Lower leg skin (tissue), 4 donors: ENCODE measurements around the gene PTPRB. TPM values are rescaled to one million over a fixed set of nuclear protein-coding genes. Genes with fewer than 3 reads are reported as not detected.

Experiments used
- DNase-seq, 2 donors: peaks; one replicate each; pipeline ENCODE4 v3.0.0-alpha.2; 2019; ENCODE audit warnings: low spot score in 2 of 2
- H3K4me3 ChIP-seq: fragments of 200-600 bp; sonication (generic); 2 replicates; pipeline ENCODE4 v1.5.1; 2017; ENCODE audit warnings: mild to moderate bottlenecking, low read depth; ENCODE audit not compliant: poor library complexity, severe bottlenecking
- CTCF ChIP-seq, 3 donors: fragments of 450-650 bp; IDR thresholded peaks; one replicate each; pipeline ENCODE4 v1.5.1; 2016; ENCODE audit warnings: antibody characterized with exemption in 3 of 3, mild to moderate bottlenecking in 3 of 3, moderate library complexity in 2 of 3
- POLR2A ChIP-seq, 2 donors: fragments of 450-650 bp; IDR thresholded peaks; one replicate each; pipeline ENCODE4 v1.6.1; 2016 to 2017; ENCODE audit warnings: antibody characterized with exemption in 2 of 2, mild to moderate bottlenecking in 1 of 2, moderate library complexity in 1 of 2
- WGBS, 2 donors: methylation state at CpG; one replicate each; pipeline ENCODE4 v1.1.5; 2018; 5-methylcytosine and 5-hydroxymethylcytosine counted together
- intact Hi-C: fragments of 100-400 bp; cut with DNase I; formaldehyde crosslinking; loops from one replicate; pipeline ENCODE4 v1.15.0; 2023; ENCODE audit warnings: low total_unique reads
- total RNA-seq, 4 donors: library from RNA; depleted of rRNA; stranded (reverse); fragments of >200 nt; gene quantifications; one replicate each; pipeline ENCODE4 v1.1.0, GENCODE V29; 2016

The PTPRB gene
- total RNA-seq, 4 donors from 2014 or later, result 2.9 to 12.1 (median 6.1) TPM

- intact Hi-C loops, result no loop called here
- no peak for TF ChIP-seq POLR2A (IDR thresholded peaks at IDR 0.05)
- no peak for TF ChIP-seq CTCF (IDR thresholded peaks at IDR 0.05)
- WGBS, 2 donors, result 87 to 92% methylated on average over 5 of the region's 5 CpGs
- no peak for DNase-seq
- H3K4me3 ChIP-seq, result no peak overlapping the region
Measured at GRCh38 chr12:70559390-70559789, 77.8 kb downstream of the PTPRB start.

- no peak for TF ChIP-seq CTCF (IDR thresholded peaks at IDR 0.05)
- TF ChIP-seq POLR2A (IDR thresholded peaks at IDR 0.05), result no peak
- no peak for DNase-seq
- no peak overlapping the region for H3K4me3 ChIP-seq
- intact Hi-C loops, result no loop called here
- 93 to 95% methylated on average over 3 to 4 of the region's 4 CpGs for WGBS, 2 donors
Measured at GRCh38 chr12:70557583-70558191, 79.5 kb downstream of the PTPRB start.

- intact Hi-C loops, result no loop called here
- 44 to 45% methylated on average over 5 of the region's 5 CpGs for WGBS, 2 donors
- TF ChIP-seq CTCF (IDR thresholded peaks at IDR 0.05) (no peak), POLR2A (IDR thresholded peaks at IDR 0.05) (no peak)
Measured at GRCh38 chr12:70556179-70556869, 80.9 kb downstream of the PTPRB start.

GRCh38 chr12:70555081-70555480 is 82.1 kb downstream of the PTPRB start:
- no peak overlapping the region for H3K4me3 ChIP-seq
- TF ChIP-seq CTCF (IDR thresholded peaks at IDR 0.05) (no peak), POLR2A (IDR thresholded peaks at IDR 0.05) (no peak)
- DNase-seq, result no peak
- intact Hi-C loops, result no loop called here
- WGBS, 2 donors, result 45 to 59% methylated on average over 3 of the region's 3 CpGs

More at GRCh38 chr12:70556179-70556869, 80.9 kb downstream of the PTPRB start:
- no peak for DNase-seq
- H3K4me3 ChIP-seq, result no peak overlapping the region

- no peak overlapping the region for H3K4me3 ChIP-seq
- intact Hi-C loops, result no loop called here
- 87 to 95% methylated on average over 2 of the region's 2 CpGs for WGBS, 2 donors
- DNase-seq, result no peak
- TF ChIP-seq POLR2A (IDR thresholded peaks at IDR 0.05) (no peak), CTCF (IDR thresholded peaks at IDR 0.05) (no peak)
Measured at GRCh38 chr12:70553391-70553859, 83.8 kb downstream of the PTPRB start.
